Aorta (tissue), 5 donors: ENCODE measurements around the gene NCAM2. TPM values are rescaled to one million over a fixed set of nuclear protein-coding genes. Genes with fewer than 3 reads are reported as not detected.

ENCODE experiments used
- ATAC-seq: fragments of 200-7000 bp; cut with Tn5 transposase; one replicate; pipeline ENCODE4 v1.9.1; 2022; ENCODE audit warnings: moderate library complexity; ENCODE audit not compliant: low FRiP score
- DNase-seq, 2 donors: peaks; one replicate each; pipeline ENCODE4 v3.0.0-alpha.2; 2020
- H3K27ac ChIP-seq, 2 donors: one replicate each; pipeline ENCODE4 v1.5.1; 2013; ENCODE audit warnings: low read length in 2 of 2, mild to moderate bottlenecking in 2 of 2, moderate library complexity in 2 of 2, control low read depth in 1 of 2, inconsistent platforms in 1 of 2, low read depth in 1 of 2
- H3K27me3 ChIP-seq, 2 donors: one replicate each; pipeline ENCODE4 v1.6.1; 2013; ENCODE audit warnings: control low read depth in 1 of 2, low read length in 1 of 2, mild to moderate bottlenecking in 1 of 2, moderate library complexity in 1 of 2; ENCODE audit not compliant: insufficient read depth in 2 of 2, control insufficient read depth in 1 of 2
- H3K36me3 ChIP-seq, 2 donors: one replicate each; pipeline ENCODE4 v1.6.1; 2013; ENCODE audit warnings: control low read depth in 1 of 2, low read length in 1 of 2, mild to moderate bottlenecking in 1 of 2; ENCODE audit not compliant: insufficient read depth in 2 of 2, control insufficient read depth in 1 of 2
- H3K4me1 ChIP-seq, 2 donors: one replicate each; pipeline ENCODE4 v1.6.1; 2013; ENCODE audit warnings: low read length in 2 of 2, control low read depth in 1 of 2, mild to moderate bottlenecking in 1 of 2, moderate library complexity in 1 of 2; ENCODE audit not compliant: insufficient read depth in 2 of 2, control insufficient read depth in 1 of 2
- H3K4me3 ChIP-seq, 2 donors: one replicate each; pipeline ENCODE4 v1.5.1; 2013; ENCODE audit warnings: low read length in 2 of 2, control low read depth in 1 of 2, mild to moderate bottlenecking in 1 of 2
- H3K9me3 ChIP-seq: one replicate; pipeline ENCODE4 v1.6.1; 2013; ENCODE audit warnings: mild to moderate bottlenecking, low read length; ENCODE audit not compliant: control insufficient read depth
- WGBS, 2 donors: extraction: QIAGEN DNeasy Blood & Tissue Kit; methylation state at CpG; one replicate each; pipeline ENCODE4 v1.1.7; 2013; 5-methylcytosine and 5-hydroxymethylcytosine counted together
- intact Hi-C, 2 donors: fragments of 100-400 bp; cut with DNase I; formaldehyde crosslinking; loops; one replicate each; pipeline versions ENCODE4 v1.14.2 to v1.15.0; 2022
- polyA plus RNA-seq, 2 donors: library from polyadenylated mRNA; stranded (reverse); fragments of 200-250 nt; gene quantifications; one replicate each; pipeline ENCODE4 v1.2.3, GENCODE V29; 2013
- total RNA-seq, 2 donors: library from RNA; stranded (reverse); fragmentation: NEBNext Ultra II Directional; extraction: Animal tissue kit (Norgen Biotek cat#: 25700); gene quantifications; one replicate each; pipeline ENCODE4 v1.2.1, GENCODE V29; 2021
- donor health status: healthy with polysubstance abuse.
- donor health status: Bipolar disorder and iron deficiency.
- donor health status: DM: no; HTN: no; CAD: no.
- donor health status: DM: no; HTN: no; CAD: no.
- donor health status: DM: yes; HTN: yes; CAD: no.

The NCAM2 gene
- total and polyA plus RNA-seq, 4 donors = 0.13 to 8.7 (median 2.7) TPM

DNA sequence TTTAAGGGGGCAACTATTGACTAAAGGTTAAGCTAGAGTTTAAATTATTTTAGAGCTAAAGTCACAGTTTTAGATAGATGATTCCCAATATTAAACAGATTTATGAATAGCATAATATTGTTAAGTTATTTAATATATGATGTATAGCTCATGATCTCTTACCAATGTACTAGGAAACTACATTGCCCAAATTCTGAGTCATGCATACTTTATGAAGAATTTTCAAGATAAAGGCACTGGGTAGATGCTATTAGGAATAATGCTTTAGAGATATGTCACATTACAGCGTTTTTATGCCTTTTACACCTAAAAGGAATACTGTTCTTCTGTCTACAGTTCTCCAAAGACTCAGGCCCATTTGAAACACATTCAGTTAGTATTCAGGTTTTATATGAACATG lies 215.1 kb downstream of the NCAM2 start:
- Histone ChIP-seq H3K4me1 (no peaks in the 10 kb centered on the region), H3K4me3 (no peak overlapping the region), H3K27ac (no peak overlapping the region), H3K36me3 (no peaks in the 10 kb centered on the region), H3K9me3 (peaks cover 2% of the 10 kb centered on the region), H3K27me3 (no peaks in the 10 kb centered on the region)
- DNase-seq = no peak
- intact Hi-C loops = no loop called here
- 25 to 34% methylated on average over 1 of the region's 1 CpG for WGBS, 2 donors
- ATAC-seq = no peak

DNA sequence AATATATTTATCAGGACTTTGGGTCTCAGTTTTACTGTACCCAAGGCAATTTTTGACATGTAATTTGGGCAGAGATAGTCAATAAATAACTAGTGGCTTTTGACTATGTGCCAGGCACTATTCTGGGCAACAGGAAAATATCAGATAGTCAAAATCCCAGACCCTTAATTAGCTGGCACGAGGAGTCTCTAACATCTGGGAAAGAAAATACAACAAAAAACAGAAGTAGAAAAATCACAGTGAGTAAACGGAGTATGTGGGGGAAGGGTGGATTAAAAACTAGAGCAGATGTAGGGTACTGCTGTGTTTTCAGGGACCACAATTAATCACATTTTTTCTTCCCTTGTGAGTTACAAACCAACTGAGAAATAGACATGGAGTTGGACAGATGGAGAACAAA lies 217.8 kb downstream of the NCAM2 start:
- ATAC-seq (no peak), DNase-seq (no peak)
- H3K36me3 ChIP-seq = no peaks in the 10 kb centered on the region
- WGBS, 2 donors = 44 to 55% methylated on average over 2 of the region's 2 CpGs
- no peak overlapping the region for H3K27ac ChIP-seq
- no peak overlapping the region for H3K4me3 ChIP-seq
- intact Hi-C loops = no loop called here
- H3K9me3 ChIP-seq = no peaks in the 10 kb centered on the region
- no peaks in the 10 kb centered on the region for H3K4me1 ChIP-seq
- no peaks in the 10 kb centered on the region for H3K27me3 ChIP-seq

GRCh38 chr21:21226472-21226871 lies 228.3 kb downstream of the NCAM2 start:
- intact Hi-C loops = no loop called here
- Histone ChIP-seq H3K4me1 (no peaks in the 10 kb centered on the region), H3K36me3 (no peaks in the 10 kb centered on the region), H3K27me3 (no peaks in the 10 kb centered on the region), H3K9me3 (no peaks in the 10 kb centered on the region), H3K4me3 (no peak overlapping the region), H3K27ac (no peak overlapping the region)
- DNase-seq = no peak
- WGBS, 2 donors = 54 to 56% methylated on average over 1 of the region's 1 CpG
- no peak for ATAC-seq

- H3K36me3 ChIP-seq = no peaks in the 10 kb centered on the region
- H3K4me1 ChIP-seq = no peaks in the 10 kb centered on the region
- ATAC-seq = no peak
- no peak overlapping the region for H3K27ac ChIP-seq
- no peak overlapping the region for H3K4me3 ChIP-seq
- 43% methylated on average over 3 of the region's 3 CpGs for WGBS, 2 donors
- DNase-seq = no peak
- intact Hi-C loops = no loop called here
- H3K27me3 ChIP-seq = no peaks in the 10 kb centered on the region
- H3K9me3 ChIP-seq = no peaks in the 10 kb centered on the region
Measured at GRCh38 chr21:21230672-21231071, 232.5 kb downstream of the NCAM2 start.

DNA sequence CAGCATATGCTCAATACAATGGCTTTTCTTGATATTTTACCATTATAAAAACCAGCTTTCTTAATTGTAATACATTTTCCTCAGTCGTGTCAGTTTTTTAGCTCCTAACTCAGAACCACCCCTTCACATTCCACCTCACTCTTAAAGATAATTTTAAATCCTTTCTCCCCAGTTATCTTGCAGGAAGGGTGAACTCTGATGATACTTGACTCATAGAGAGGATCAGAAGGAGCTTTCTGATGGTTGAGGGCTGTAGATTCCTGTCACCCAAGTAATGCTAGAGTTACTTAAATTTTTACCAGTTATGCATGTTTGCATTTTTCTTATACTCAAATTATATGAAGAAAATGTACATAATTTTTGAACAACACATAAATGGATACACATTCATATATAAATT lies 233.7 kb downstream of the NCAM2 start:
- Histone ChIP-seq H3K9me3 (no peaks in the 10 kb centered on the region), H3K27ac (no peak overlapping the region), H3K4me3 (no peak overlapping the region), H3K4me1 (no peaks in the 10 kb centered on the region), H3K27me3 (no peaks in the 10 kb centered on the region), H3K36me3 (no peaks in the 10 kb centered on the region)
- DNase-seq = no peak
- intact Hi-C loops = no loop called here
- ATAC-seq = no peak
- 13 to 15% methylated on average over 1 of the region's 1 CpG for WGBS, 2 donors

- Histone ChIP-seq H3K27me3 (no peaks in the 10 kb centered on the region), H3K36me3 (no peaks in the 10 kb centered on the region), H3K4me1 (no peaks in the 10 kb centered on the region), H3K4me3 (no peak overlapping the region), H3K27ac (no peak overlapping the region), H3K9me3 (no peaks in the 10 kb centered on the region)
- 8 to 12% methylated on average over 1 of the region's 1 CpG for WGBS, 2 donors
- intact Hi-C loops = no loop called here
- no peak for ATAC-seq
- no peak for DNase-seq
Measured at GRCh38 chr21:21232320-21232719, 234.1 kb downstream of the NCAM2 start.

DNA sequence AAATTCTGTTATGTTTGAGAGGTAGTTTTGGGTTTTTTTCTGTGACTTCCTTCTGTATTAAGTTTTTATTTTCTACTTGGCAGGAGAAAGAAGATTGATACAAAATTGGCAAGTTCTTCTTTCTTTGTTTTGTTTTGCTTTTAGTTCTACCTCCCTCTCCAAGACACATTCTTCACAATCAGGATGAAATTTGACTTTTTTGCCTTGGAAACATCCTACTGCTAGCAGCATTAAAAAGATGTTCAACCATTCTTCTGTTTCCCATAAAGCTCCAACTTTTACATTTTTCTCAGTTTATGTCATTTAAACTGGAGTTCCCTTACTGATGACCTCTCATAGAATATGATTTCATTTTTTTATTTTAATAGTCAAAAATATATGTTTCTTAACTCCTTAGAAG lies 234.8 kb downstream of the NCAM2 start:
- intact Hi-C loops = no loop called here
- ATAC-seq = no peak
- no peaks in the 10 kb centered on the region for H3K36me3 ChIP-seq
- H3K4me1 ChIP-seq = no peaks in the 10 kb centered on the region
- H3K4me3 ChIP-seq = no peak overlapping the region
- DNase-seq = no peak
- no peak overlapping the region for H3K27ac ChIP-seq
- H3K9me3 ChIP-seq = no peaks in the 10 kb centered on the region
- H3K27me3 ChIP-seq = no peaks in the 10 kb centered on the region

GRCh38 chr21:21236996-21237395 lies 238.8 kb downstream of the NCAM2 start:
- WGBS, 2 donors = 57 to 60% methylated on average over 3 of the region's 3 CpGs
- Histone ChIP-seq H3K27ac (no peak overlapping the region), H3K27me3 (no peaks in the 10 kb centered on the region), H3K4me3 (no peak overlapping the region), H3K9me3 (no peaks in the 10 kb centered on the region), H3K4me1 (no peaks in the 10 kb centered on the region), H3K36me3 (no peaks in the 10 kb centered on the region)
- ATAC-seq (no peak), DNase-seq (no peak)
- intact Hi-C loops = no loop called here

DNA sequence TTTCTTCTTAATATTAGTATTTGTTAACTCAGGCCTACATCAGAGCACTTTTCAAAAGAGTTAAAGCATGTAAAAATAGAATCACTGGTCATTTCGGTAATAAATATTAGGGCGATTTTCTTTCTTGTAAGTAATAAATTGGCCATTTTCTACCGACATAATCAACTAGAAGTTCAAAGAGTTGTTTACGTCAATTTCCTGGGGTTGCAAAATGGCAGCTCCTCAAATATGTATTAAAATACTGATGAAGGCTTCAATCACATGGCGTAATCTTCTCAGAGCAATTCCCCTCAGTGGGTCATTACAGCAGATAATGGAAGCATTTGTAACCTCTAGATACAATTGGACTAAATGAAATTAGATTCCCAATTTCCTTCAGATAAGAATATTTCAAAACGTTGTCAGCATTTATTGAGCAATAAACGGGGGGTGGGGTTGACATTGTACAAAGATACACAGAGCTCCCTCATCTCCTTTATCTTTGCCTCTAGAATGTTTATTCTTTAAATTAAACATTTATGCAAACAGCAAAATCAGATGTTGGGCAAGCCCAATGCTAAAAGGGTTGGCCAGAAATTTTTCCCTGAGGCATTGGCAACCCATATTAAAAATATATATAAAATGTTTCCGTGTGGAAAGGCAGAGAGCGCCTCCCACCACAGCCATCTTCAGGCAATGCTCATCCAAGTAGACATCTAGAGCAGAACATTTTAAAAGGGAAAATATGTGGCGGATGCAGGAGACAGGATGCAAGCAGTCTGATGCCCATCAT lies 240.6 kb downstream of the NCAM2 start:
- WGBS, 2 donors = 89% methylated on average over 10 of the region's 10 CpGs
- intact Hi-C loops = no loop called here
- H3K27ac ChIP-seq = no peak overlapping the region
- H3K9me3 ChIP-seq = no peaks in the 10 kb centered on the region
- ATAC-seq (no peak), DNase-seq (no peak)
- H3K27me3 ChIP-seq = no peaks in the 10 kb centered on the region
- no peaks in the 10 kb centered on the region for H3K36me3 ChIP-seq
- H3K4me3 ChIP-seq = no peak overlapping the region
- H3K4me1 ChIP-seq = no peaks in the 10 kb centered on the region
